Caco-2 (cell line): ENCODE data around the gene MCM3. TPM values are rescaled to one million over a fixed set of nuclear protein-coding genes. Genes with fewer than 3 reads are reported as not detected.

Experiments used
- BruUV-seq: library from RNA; stranded (reverse); fragments of 400-500 nt; replicated peaks from 2 replicates; lab custom pipeline; 2021; lab: Mats Ljungman, UMichigan
- CTCF ChIA-PET: fragments of 300-600 bp; sonication (Branson Sonifier 250); formaldehyde crosslinking; loops from one replicate; lab custom pipeline; 2022; ENCODE audit warnings: antibody characterized with exemption; lab: Charles Lee
- POLR2A ChIA-PET: fragments of 300-600 bp; sonication (Branson Sonifier 250); formaldehyde crosslinking; loops from one replicate; lab custom pipeline; 2022; ENCODE audit warnings: antibody characterized with exemption; lab: Charles Lee
- DNase-seq, 2 experiments: peaks; one replicate each; pipeline versions ENCODE4 v3.0.0 to v3.0.0-alpha.2; 2020 to 2022
- H3K27me3 ChIP-seq: replicated peaks from 2 replicates; pipeline ENCODE4 v1.6.0; 2011; ENCODE audit warnings: low read length; ENCODE audit not compliant: control insufficient read depth, insufficient read depth
- H3K36me3 ChIP-seq: 2 replicates; pipeline ENCODE4 v1.5.1; 2011; ENCODE audit warnings: low read length; ENCODE audit not compliant: control insufficient read depth, insufficient read depth
- H3K4me1 ChIP-seq: fragments of 250-450 bp; sonication (Bioruptor Pico); 2 replicates; pipeline ENCODE4 v1.5.1; 2020; ENCODE audit warnings: mild to moderate bottlenecking
- H3K4me3 ChIP-seq: 2 replicates; pipeline ENCODE4 v1.5.1; 2011; ENCODE audit warnings: low read depth, mild to moderate bottlenecking, control low read depth, low read length
- H3K9me3 ChIP-seq: fragments of 250-450 bp; sonication (Bioruptor Pico); 2 replicates; pipeline ENCODE4 v1.5.1; 2020; ENCODE audit warnings: mild to moderate bottlenecking, moderate library complexity
- H3K27ac Mint-ChIP-seq: one replicate; pipeline ENCODE4 v1.8.0; 2022; ENCODE audit warnings: mixed read lengths; ENCODE audit not compliant: unreplicated experiment
- H3K27me3 Mint-ChIP-seq: one replicate; pipeline ENCODE4 v1.8.0; 2022; ENCODE audit warnings: mixed read lengths; ENCODE audit not compliant: insufficient read depth, unreplicated experiment
- H3K36me3 Mint-ChIP-seq: one replicate; pipeline ENCODE4 v1.8.0; 2022; ENCODE audit warnings: mild to moderate bottlenecking, mixed read lengths; ENCODE audit not compliant: insufficient read depth, unreplicated experiment
- H3K4me1 Mint-ChIP-seq: one replicate; pipeline ENCODE4 v1.8.0; 2022; ENCODE audit warnings: low read depth, mixed read lengths; ENCODE audit not compliant: unreplicated experiment
- H3K4me3 Mint-ChIP-seq: one replicate; pipeline ENCODE4 v1.8.0; 2022; ENCODE audit warnings: mild to moderate bottlenecking, moderate library complexity, mixed read lengths; ENCODE audit not compliant: unreplicated experiment
- H3K9me3 Mint-ChIP-seq: one replicate; pipeline ENCODE4 v1.8.0; 2022; ENCODE audit warnings: mixed read lengths; ENCODE audit not compliant: unreplicated experiment
- CTCF ChIP-seq, 2 experiments: fragments of 200-600 bp in 1 of 2; IDR thresholded peaks; 1 replicate in 1 of 2; 2 replicates in 1 of 2; pipeline versions ENCODE4 v1.5.1 to v1.8.0; 2011 to 2022; ENCODE audit warnings: antibody characterized with exemption in 1 of 2, control low read depth in 1 of 2, inconsistent platforms in 1 of 2, low read depth in 1 of 2, low read length in 1 of 2, mild to moderate bottlenecking in 1 of 2, moderate library complexity in 1 of 2; ENCODE audit not compliant: insufficient read depth in 1 of 2, severe bottlenecking in 1 of 2, unreplicated experiment in 1 of 2
- intact Hi-C: fragments of 100-400 bp; cut with micrococcal nuclease; formaldehyde crosslinking; loops from one replicate; pipeline ENCODE4 v1.10.0; 2022; ENCODE audit not compliant: unreplicated experiment
- total RNA-seq: library from RNA; stranded (reverse); gene quantifications from 2 replicates; pipeline ENCODE4 v1.2.3, GENCODE V29; 2022

Gene MCM3
- total RNA-seq, 1 experiment from 2014 or later, result 151 TPM

- intact Hi-C loops, result no loop called here
- H3K4me3 Mint-ChIP-seq, result no peak overlapping the region
- Histone ChIP-seq H3K36me3 (no peaks in the 10 kb centered on the region), H3K4me3 (no peak overlapping the region), H3K27me3 (no peaks in the 10 kb centered on the region), H3K4me1 (peaks cover 1% of the 10 kb centered on the region; the same call in 1 of the 2 replicates), H3K9me3 (no peaks in the 10 kb centered on the region)
- CTCF ChIA-PET, result no interaction called here
- no TSS peak for BruUV-seq
- H3K27ac Mint-ChIP-seq, result no peak overlapping the region
- no peaks in the 10 kb centered on the region for H3K9me3 Mint-ChIP-seq
- no peak for DNase-seq
- no peak for TF ChIP-seq CTCF (IDR thresholded peaks at IDR 0.05; ENCODE audit: insufficient read depth in 1 of 2, low read depth in 1 of 2, low read length in 1 of 2, severe bottlenecking in 1 of 2, unreplicated experiment in 1 of 2)
- no peaks in the 10 kb centered on the region for H3K36me3 Mint-ChIP-seq
- no peaks in the 10 kb centered on the region for H3K27me3 Mint-ChIP-seq
- H3K4me1 Mint-ChIP-seq, result peaks cover 2% of the 10 kb centered on the region
- POLR2A ChIA-PET, result no interaction called here
Measured at GRCh38 chr6:52243282-52243893, 41.2 kb downstream of the MCM3 start.

GRCh38 chr6:52241819-52242218, 42.7 kb downstream of the MCM3 start:
- H3K27me3 ChIP-seq, result no peaks in the 10 kb centered on the region
- no peaks in the 10 kb centered on the region for H3K9me3 Mint-ChIP-seq

More at GRCh38 chr6:52241819-52242218, 42.7 kb downstream of the MCM3 start:
- CTCF ChIA-PET, result no interaction called here
- DNase-seq, result no peak
- no peak overlapping the region for H3K4me3 Mint-ChIP-seq
- Histone ChIP-seq H3K36me3 (no peaks in the 10 kb centered on the region), H3K9me3 (no peaks in the 10 kb centered on the region), H3K4me3 (no peak overlapping the region), H3K4me1 (no peaks in the 10 kb centered on the region)
- TF ChIP-seq CTCF (IDR thresholded peaks at IDR 0.05; ENCODE audit: insufficient read depth in 1 of 2, low read depth in 1 of 2, low read length in 1 of 2, severe bottlenecking in 1 of 2, unreplicated experiment in 1 of 2), result no peak
- intact Hi-C loops, result no loop called here
- peaks cover 2% of the 10 kb centered on the region for H3K27me3 Mint-ChIP-seq
- no peaks in the 10 kb centered on the region for H3K4me1 Mint-ChIP-seq
- no TSS peak for BruUV-seq
- no peaks in the 10 kb centered on the region for H3K36me3 Mint-ChIP-seq
- POLR2A ChIA-PET, result no interaction called here
- no peak overlapping the region for H3K27ac Mint-ChIP-seq
